Activated CD4-positive, alpha-beta T cell treated with anti-CD3 and anti-CD28 coated beads, Interleukin-2, amount 10 ng/mL, durations not matched to agents 24 days and 14 days (primary cell): ENCODE measurements around the gene LMTK3. TPM values are rescaled to one million over a fixed set of nuclear protein-coding genes. Genes with fewer than 3 reads are reported as not detected.

Experiments
- DNase-seq: peaks from one replicate; pipeline ENCODE4 v3.0.0; 2022
- H3K27ac Mint-ChIP-seq: one replicate; pipeline ENCODE4 v1.8.0; 2022; ENCODE audit warnings: mild to moderate bottlenecking, mixed read lengths
- H3K27me3 Mint-ChIP-seq: one replicate; pipeline ENCODE4 v1.8.0; 2022; ENCODE audit warnings: mixed read lengths
- H3K36me3 Mint-ChIP-seq: one replicate; pipeline ENCODE4 v1.8.0; 2022; ENCODE audit warnings: low read depth, mild to moderate bottlenecking, mixed read lengths
- H3K4me1 Mint-ChIP-seq: one replicate; pipeline ENCODE4 v1.8.0; 2021; ENCODE audit warnings: mixed read lengths
- H3K4me3 Mint-ChIP-seq: one replicate; pipeline ENCODE4 v1.8.0; 2022; ENCODE audit warnings: mild to moderate bottlenecking, moderate library complexity, mixed read lengths
- H3K9me3 Mint-ChIP-seq: one replicate; pipeline ENCODE4 v1.8.0; 2021; ENCODE audit warnings: mixed read lengths
- intact Hi-C: fragments of 100-400 bp; cut with micrococcal nuclease; formaldehyde crosslinking; loops from one replicate; pipeline ENCODE4 v1.15.1; 2023
- total RNA-seq: library from RNA; stranded (reverse); gene quantifications from 2 replicates; pipeline ENCODE4 v1.2.3, GENCODE V29; 2022

Gene LMTK3
- total RNA-seq, 1 donor from 2014 or later, result 3.6 TPM

GRCh38 chr19:48480558-48481500 lies 30.8 kb downstream of the LMTK3 start:
- peak overlapping the region; percentile 87 for H3K4me3 Mint-ChIP-seq
- DNase-seq, result peak; percentile 90
- peaks cover 10% of the 10 kb centered on the region for H3K36me3 Mint-ChIP-seq
- H3K4me1 Mint-ChIP-seq, result peaks cover 19% of the 10 kb centered on the region
- intact Hi-C loops, result no loop called here
- H3K27ac Mint-ChIP-seq, result peak overlapping the region; percentile 90
- no peaks in the 10 kb centered on the region for H3K27me3 Mint-ChIP-seq
- H3K9me3 Mint-ChIP-seq, result no peaks in the 10 kb centered on the region

GRCh38 chr19:48480183-48480557 lies 31.5 kb downstream of the LMTK3 start:
- Mint-ChIP-seq H3K4me3 (peak overlapping the region; percentile 87), H3K9me3 (no peaks in the 10 kb centered on the region), H3K27me3 (no peaks in the 10 kb centered on the region), H3K36me3 (peaks cover 15% of the 10 kb centered on the region), H3K4me1 (peaks cover 19% of the 10 kb centered on the region), H3K27ac (peak overlapping the region; percentile 90)
- DNase-seq, result peak; percentile 73
- intact Hi-C loops, result no loop called here

DNA sequence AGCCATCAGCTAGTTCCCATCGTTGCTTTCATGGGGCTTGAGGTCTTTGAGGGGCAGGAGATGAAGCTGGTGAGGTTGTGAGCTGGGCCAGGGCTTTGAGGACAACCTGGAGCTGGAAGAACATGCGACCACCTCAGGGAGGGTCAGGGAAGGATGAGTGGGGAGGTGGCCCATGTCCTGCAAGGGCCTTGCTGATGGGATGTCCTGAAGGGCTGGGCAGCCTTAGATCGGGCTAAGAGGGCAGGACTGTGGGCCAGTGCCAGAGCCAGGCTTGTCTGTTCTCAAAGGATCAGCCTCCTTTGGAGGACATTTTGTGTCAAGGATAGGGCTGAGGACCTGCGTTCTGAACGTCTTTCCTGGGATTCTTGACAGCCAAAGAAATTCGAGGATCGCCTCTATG lies 31.9 kb downstream of the LMTK3 start:
- no peak for DNase-seq
- Mint-ChIP-seq H3K27ac (peak overlapping the region; percentile 54), H3K36me3 (peaks cover 18% of the 10 kb centered on the region), H3K4me3 (peak overlapping the region; percentile 39), H3K27me3 (no peaks in the 10 kb centered on the region), H3K4me1 (peaks cover 19% of the 10 kb centered on the region), H3K9me3 (no peaks in the 10 kb centered on the region)
- intact Hi-C loops, result no loop called here

DNA sequence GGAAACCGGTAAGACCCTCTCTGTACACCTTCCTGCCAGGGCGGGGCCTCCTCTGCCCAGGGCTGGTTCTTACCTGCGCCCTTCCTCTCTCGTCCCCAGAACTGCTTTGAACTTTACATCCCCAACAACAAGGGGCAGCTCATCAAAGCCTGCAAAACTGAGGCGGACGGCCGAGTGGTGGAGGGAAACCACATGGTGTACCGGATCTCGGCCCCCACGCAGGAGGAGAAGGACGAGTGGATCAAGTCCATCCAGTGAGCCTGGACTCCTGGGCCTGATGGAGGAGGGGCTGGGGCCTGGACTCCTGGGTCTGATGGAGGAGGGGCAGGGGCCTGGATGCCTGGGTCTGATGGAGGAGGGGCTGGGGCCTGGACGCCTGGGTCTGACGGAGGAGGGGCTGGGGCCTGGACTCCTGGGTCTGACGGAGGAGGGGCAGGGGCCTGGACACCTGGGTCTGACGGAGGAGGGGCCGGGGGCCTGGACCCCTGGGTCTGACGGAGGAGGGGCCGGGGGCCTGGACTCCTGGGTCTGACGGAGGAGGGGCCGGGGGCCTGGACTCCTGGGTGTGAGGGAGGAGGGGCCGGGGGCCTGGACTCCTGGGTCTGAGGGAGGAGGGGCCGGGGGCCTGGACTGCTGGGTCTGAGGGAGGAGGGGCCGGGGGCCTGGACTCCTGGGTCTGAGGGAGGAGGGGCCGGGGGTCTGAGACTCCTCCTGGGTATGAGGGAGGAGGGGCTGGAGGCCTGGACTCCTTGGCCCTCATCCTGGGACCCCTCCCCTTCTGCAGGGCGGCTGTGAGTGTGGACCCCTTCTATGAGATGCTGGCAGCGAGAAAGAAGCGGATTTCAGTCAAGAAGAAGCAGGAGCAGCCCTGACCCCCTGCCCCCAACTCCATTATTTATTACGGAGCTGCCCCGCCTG lies 33.0 kb downstream of the LMTK3 start:
- intact Hi-C loops, result no loop called here
- no peak overlapping the region for H3K4me3 Mint-ChIP-seq
- H3K27ac Mint-ChIP-seq, result no peak overlapping the region
- no peaks in the 10 kb centered on the region for H3K27me3 Mint-ChIP-seq
- H3K36me3 Mint-ChIP-seq, result peaks cover 24% of the 10 kb centered on the region
- no peak for DNase-seq
- peaks cover 20% of the 10 kb centered on the region for H3K4me1 Mint-ChIP-seq
- no peaks in the 10 kb centered on the region for H3K9me3 Mint-ChIP-seq

- Mint-ChIP-seq H3K4me1 (peaks cover 20% of the 10 kb centered on the region), H3K27me3 (no peaks in the 10 kb centered on the region), H3K27ac (no peak overlapping the region), H3K4me3 (no peak overlapping the region), H3K36me3 (peaks cover 30% of the 10 kb centered on the region), H3K9me3 (no peaks in the 10 kb centered on the region)
- intact Hi-C loops, result no loop called here
- no peak for DNase-seq
Measured at GRCh38 chr19:48477698-48478338, 33.8 kb downstream of the LMTK3 start.

DNA sequence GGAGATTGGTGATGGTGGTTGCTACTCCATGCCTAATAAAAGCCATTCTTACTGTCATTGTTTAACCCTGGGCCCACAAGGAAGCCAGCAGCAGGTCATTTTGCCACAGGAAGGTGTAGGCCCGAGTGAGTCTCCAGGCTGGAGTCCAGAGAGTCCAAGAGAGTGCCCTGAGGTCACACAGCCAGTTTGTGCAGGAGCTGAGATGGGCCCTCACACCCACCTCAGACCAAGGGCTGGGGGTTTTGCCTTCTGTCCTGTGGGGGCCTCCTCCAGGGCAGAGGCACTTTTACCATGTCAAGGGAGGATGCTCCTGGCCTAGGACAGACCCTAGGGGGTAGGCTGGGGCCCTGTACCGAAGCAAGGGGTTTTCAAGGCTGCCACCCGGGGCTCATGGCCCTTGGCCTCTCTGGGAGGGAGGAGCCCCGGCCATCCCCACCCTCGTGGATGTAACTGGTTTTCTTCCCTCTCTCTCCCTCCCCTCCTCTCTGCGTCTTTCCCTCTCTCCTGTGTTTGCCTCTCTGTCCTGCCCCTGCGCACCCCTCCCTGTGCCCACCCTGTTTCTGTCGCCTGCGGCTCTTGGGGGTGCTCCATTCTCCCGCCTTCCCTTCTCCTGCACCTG lies 34.5 kb downstream of the LMTK3 start:
- Mint-ChIP-seq H3K27ac (no peak overlapping the region), H3K4me3 (no peak overlapping the region), H3K36me3 (peaks cover 34% of the 10 kb centered on the region), H3K27me3 (no peaks in the 10 kb centered on the region), H3K9me3 (no peaks in the 10 kb centered on the region), H3K4me1 (peaks cover 20% of the 10 kb centered on the region)
- no peak for DNase-seq
- intact Hi-C loops, result no loop called here

DNA sequence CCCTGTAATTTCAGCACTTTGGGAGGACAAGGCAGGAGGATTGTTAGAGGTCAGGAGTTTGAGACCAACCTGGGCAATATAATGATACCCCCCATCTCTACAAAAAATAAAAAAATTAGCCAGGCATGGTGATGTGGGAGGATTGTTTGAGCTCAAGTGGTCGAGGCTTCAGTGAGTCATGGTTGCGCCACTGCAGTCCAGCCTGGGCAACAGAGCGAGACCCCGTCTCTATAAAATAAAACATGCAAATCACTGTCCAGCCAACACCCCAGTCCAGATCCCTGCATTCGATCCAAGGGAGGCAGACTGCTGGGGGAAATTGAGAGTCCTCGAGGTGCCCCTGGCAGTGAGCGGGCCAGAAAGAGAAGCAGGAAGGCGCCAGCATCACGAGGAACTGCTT lies 35.5 kb downstream of the LMTK3 start:
- intact Hi-C loops, result no loop called here
- no peak overlapping the region for H3K4me3 Mint-ChIP-seq
- peaks cover 12% of the 10 kb centered on the region for H3K4me1 Mint-ChIP-seq
- no peak for DNase-seq
- no peaks in the 10 kb centered on the region for H3K27me3 Mint-ChIP-seq
- H3K27ac Mint-ChIP-seq, result peak overlapping the region; percentile 56
- no peaks in the 10 kb centered on the region for H3K9me3 Mint-ChIP-seq
- H3K36me3 Mint-ChIP-seq, result peaks cover 34% of the 10 kb centered on the region

DNA sequence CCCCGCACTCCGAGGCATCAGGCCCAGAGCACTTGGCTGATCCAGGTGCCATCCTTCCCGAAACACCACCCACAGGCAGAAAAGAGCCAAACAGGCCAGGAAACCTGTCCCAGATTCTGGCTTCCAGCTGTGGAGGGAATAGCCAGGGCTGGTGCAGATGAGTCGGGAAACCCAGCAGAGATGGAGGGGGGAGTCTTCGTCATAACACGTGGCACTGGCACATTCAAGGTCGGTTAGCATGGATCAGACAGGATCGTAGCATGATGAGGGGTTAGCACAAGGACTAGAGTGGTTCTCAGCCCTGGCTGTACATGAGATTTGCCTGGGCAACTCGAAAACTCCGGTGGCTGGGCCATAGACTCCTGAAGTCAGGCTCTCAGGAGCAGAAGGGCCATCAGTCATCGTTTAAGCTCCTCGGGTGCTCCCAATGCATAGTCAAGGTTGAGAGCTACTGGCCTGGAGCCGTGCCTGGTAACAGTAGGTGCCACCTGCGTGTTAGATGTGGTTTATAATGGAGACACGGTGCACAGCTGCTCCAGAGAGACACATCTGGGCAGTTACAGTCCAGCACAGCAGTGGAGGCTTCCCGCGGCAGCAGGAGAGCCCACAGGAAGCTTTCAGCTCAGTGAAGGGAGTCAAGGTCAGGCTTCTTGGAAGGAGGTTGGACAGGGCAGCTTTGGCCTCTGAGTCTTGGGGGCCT lies 36.1 kb downstream of the LMTK3 start:
- no peak for DNase-seq
- peak overlapping the region; percentile 56 for H3K27ac Mint-ChIP-seq
- peaks cover 8% of the 10 kb centered on the region for H3K4me1 Mint-ChIP-seq
- no peak overlapping the region for H3K4me3 Mint-ChIP-seq
- H3K27me3 Mint-ChIP-seq, result no peaks in the 10 kb centered on the region
- intact Hi-C loops, result no loop called here
- no peaks in the 10 kb centered on the region for H3K9me3 Mint-ChIP-seq
- peaks cover 36% of the 10 kb centered on the region for H3K36me3 Mint-ChIP-seq

GRCh38 chr19:48474084-48474592 lies 37.5 kb downstream of the LMTK3 start:
- no peak overlapping the region for H3K4me3 Mint-ChIP-seq
- H3K36me3 Mint-ChIP-seq, result peaks cover 34% of the 10 kb centered on the region
- no peaks in the 10 kb centered on the region for H3K9me3 Mint-ChIP-seq
- H3K27me3 Mint-ChIP-seq, result no peaks in the 10 kb centered on the region
- H3K27ac Mint-ChIP-seq, result no peak overlapping the region
- H3K4me1 Mint-ChIP-seq, result peaks cover 4% of the 10 kb centered on the region
- intact Hi-C loops, result no loop called here
- no peak for DNase-seq

GRCh38 chr19:48473161-48473966 lies 38.3 kb downstream of the LMTK3 start:
- Mint-ChIP-seq H3K36me3 (peaks cover 34% of the 10 kb centered on the region), H3K27me3 (no peaks in the 10 kb centered on the region), H3K4me1 (peaks cover 7% of the 10 kb centered on the region), H3K27ac (no peak overlapping the region), H3K9me3 (no peaks in the 10 kb centered on the region), H3K4me3 (no peak overlapping the region)
- DNase-seq, result no peak
- intact Hi-C loops, result no loop called here

GRCh38 chr19:48471836-48472235 lies 39.8 kb downstream of the LMTK3 start:
- H3K27ac Mint-ChIP-seq, result no peak overlapping the region
- intact Hi-C loops, result no loop called here
- DNase-seq, result no peak
- H3K27me3 Mint-ChIP-seq, result no peaks in the 10 kb centered on the region
- no peaks in the 10 kb centered on the region for H3K9me3 Mint-ChIP-seq
- peaks cover 13% of the 10 kb centered on the region for H3K4me1 Mint-ChIP-seq
- H3K4me3 Mint-ChIP-seq, result no peak overlapping the region
- peaks cover 34% of the 10 kb centered on the region for H3K36me3 Mint-ChIP-seq

- H3K27ac Mint-ChIP-seq, result no peak overlapping the region
- intact Hi-C loops, result no loop called here
- no peaks in the 10 kb centered on the region for H3K9me3 Mint-ChIP-seq
- peaks cover 31% of the 10 kb centered on the region for H3K36me3 Mint-ChIP-seq
- peaks cover 13% of the 10 kb centered on the region for H3K4me1 Mint-ChIP-seq
- DNase-seq, result no peak
- no peaks in the 10 kb centered on the region for H3K27me3 Mint-ChIP-seq
- peak overlapping the region; percentile 22 for H3K4me3 Mint-ChIP-seq
Measured at GRCh38 chr19:48470856-48471255, 40.8 kb downstream of the LMTK3 start.
